B cell (primary cell): ENCODE measurements around the gene TFEB. TPM values are rescaled to one million over a fixed set of nuclear protein-coding genes. Genes with fewer than 3 reads are reported as not detected.
A peak's percentile ranks its signal among the peaks of the same experiment; 100 is the strongest.

ENCODE experiments used
- ATAC-seq: fragments of 200-7000 bp; cut with Tn5 transposase; one replicate; pipeline ENCODE4 v1.10.0; 2021; ENCODE audit warnings: low read depth, mild to moderate bottlenecking, moderate number of reproducible peaks, moderate library complexity
- CTCF ChIA-PET: fragments of 350-600 bp; sonication (Branson Sonifier 250); formaldehyde crosslinking; loops from one replicate; lab custom pipeline; 2021; ENCODE audit warnings: antibody characterized with exemption, inconsistent platforms; lab: Charles Lee
- POLR2A ChIA-PET: fragments of 350-600 bp; sonication (Branson Sonifier 250); formaldehyde crosslinking; loops from one replicate; lab custom pipeline; 2021; ENCODE audit warnings: antibody characterized with exemption; lab: Charles Lee
- DNase-seq: peaks from one replicate; pipeline ENCODE4 v3.0.0; 2013
- H2AFZ ChIP-seq: 2 replicates; pipeline ENCODE4 v1.6.1; 2012; ENCODE audit warnings: mild to moderate bottlenecking, low read depth, low read length; ENCODE audit not compliant: insufficient read depth, poor library complexity, severe bottlenecking
- H3K27ac ChIP-seq, 2 donors: 1 replicate in 1 of 2; 2 replicates in 1 of 2; pipeline ENCODE4 v1.5.1; 2012 to 2013; ENCODE audit warnings: low read length in 2 of 2, mild to moderate bottlenecking in 2 of 2, moderate library complexity in 1 of 2
- H3K27me3 ChIP-seq, 4 experiments: fragments of 200-600 bp in 1 of 4; sonication (generic) in 1 of 4; replicated peaks in 1 of 4; 1 replicate in 2 of 4; 2 replicates in 2 of 4; pipeline versions ENCODE4 v1.6.1 to v1.7.0; 2013 to 2016; ENCODE audit warnings: low read length in 3 of 4, mild to moderate bottlenecking in 2 of 4, mixed read lengths in 1 of 4, moderate library complexity in 1 of 4; ENCODE audit not compliant: insufficient read depth in 4 of 4, control insufficient read depth in 3 of 4; ENCODE audit errors: control extremely low read depth in 1 of 4
- H3K36me3 ChIP-seq, 2 experiments: replicated peaks in 1 of 2; 1 replicate in 1 of 2; 2 replicates in 1 of 2; pipeline versions ENCODE4 v1.6.1 to v1.7.1; 2013; ENCODE audit warnings: low read length in 1 of 2; ENCODE audit not compliant: insufficient read depth in 2 of 2, control insufficient read depth in 1 of 2; ENCODE audit errors: control extremely low read depth in 1 of 2, extremely low read depth in 1 of 2
- H3K4me1 ChIP-seq, 2 donors: fragments of 200-600 bp in 1 of 2; sonication (generic) in 1 of 2; 1 replicate in 1 of 2; 2 replicates in 1 of 2; pipeline versions ENCODE4 v1.5.1 to v1.6.1; 2013 to 2017; ENCODE audit warnings: low read length in 2 of 2; ENCODE audit not compliant: control insufficient read depth in 2 of 2, insufficient read depth in 2 of 2
- H3K4me2 ChIP-seq: replicated peaks from 2 replicates; pipeline ENCODE3; 2012; ENCODE audit warnings: mild to moderate bottlenecking, low read depth, low read length; ENCODE audit not compliant: poor library complexity, severe bottlenecking
- H3K4me3 ChIP-seq, 5 experiments: fragments of 200-600 bp in 1 of 5; sonication (generic) in 1 of 5; 1 replicate in 3 of 5; 2 replicates in 2 of 5; pipeline versions ENCODE4 v1.5.1 to v1.7.0; 2011 to 2016; ENCODE audit warnings: low read length in 4 of 5, mild to moderate bottlenecking in 4 of 5, low read depth in 2 of 5, control low read depth in 1 of 5, moderate library complexity in 1 of 5; ENCODE audit not compliant: insufficient read depth in 1 of 5; ENCODE audit errors: control extremely low read depth in 1 of 5, extremely low read depth in 1 of 5
- H3K79me2 ChIP-seq: fragments of 200-600 bp; sonication (generic); one replicate; pipeline ENCODE4 v1.6.0; 2016; ENCODE audit warnings: low read length; ENCODE audit not compliant: control insufficient read depth, insufficient read depth
- H3K9ac ChIP-seq: fragments of 200-600 bp; sonication (generic); 2 replicates; pipeline ENCODE4 v1.6.1; 2017; ENCODE audit warnings: mild to moderate bottlenecking, low read length, moderate library complexity
- H3K9me3 ChIP-seq, 3 donors: one replicate each; pipeline versions ENCODE4 v1.6.1 to v1.7.1; 2013; ENCODE audit warnings: low read length in 2 of 3; ENCODE audit not compliant: control insufficient read depth in 2 of 3, insufficient read depth in 1 of 3; ENCODE audit errors: control extremely low read depth in 1 of 3
- H4K20me1 ChIP-seq: 2 replicates; pipeline ENCODE4 v1.6.0; 2012; ENCODE audit warnings: mild to moderate bottlenecking, low read length; ENCODE audit not compliant: insufficient read depth, control insufficient read depth, poor library complexity, severe bottlenecking
- H3K27ac Mint-ChIP-seq: one replicate; pipeline ENCODE4 v1.8.0; 2021; ENCODE audit warnings: mixed read lengths
- H3K27me3 Mint-ChIP-seq: one replicate; pipeline ENCODE4 v1.8.0; 2021; ENCODE audit warnings: mixed read lengths
- H3K4me1 Mint-ChIP-seq: one replicate; pipeline ENCODE4 v1.8.0; 2021; ENCODE audit warnings: mixed read lengths
- H3K4me3 Mint-ChIP-seq: one replicate; pipeline ENCODE4 v1.8.0; 2021; ENCODE audit warnings: mixed read lengths
- H3K9me3 Mint-ChIP-seq: one replicate; pipeline ENCODE4 v1.8.0; 2022; ENCODE audit warnings: mixed read lengths; ENCODE audit not compliant: insufficient read depth
- EZH2 ChIP-seq: IDR thresholded peaks from 2 replicates; pipeline ENCODE4 v1.6.1; 2012; ENCODE audit warnings: borderline replicate concordance, low read depth, mild to moderate bottlenecking, moderate library complexity, low read length; ENCODE audit not compliant: insufficient read depth, poor library complexity, severe bottlenecking
- WGBS: methylation state at CpG from one replicate; pipeline ENCODE4 v1.1.5; 2013; ENCODE audit warnings: missing lambda C conversion rate; ENCODE audit not compliant: insufficient coverage; 5-methylcytosine and 5-hydroxymethylcytosine counted together
- intact Hi-C: fragments of 100-400 bp; cut with micrococcal nuclease; formaldehyde crosslinking; loops from one replicate; pipeline ENCODE4 v1.10.0; 2022
- polyA plus RNA-seq: library from polyadenylated mRNA; depleted of rRNA; stranded (reverse); fragments of >200 nt; gene quantifications from 2 replicates; pipeline ENCODE4 v1.2.3, GENCODE V29; 2012
- total RNA-seq, 2 donors: library from RNA; stranded (reverse); fragments of 120-200 nt in 1 of 2; gene quantifications; 1 replicate in 1 of 2; 2 replicates in 1 of 2; pipeline versions ENCODE4 v1.2.3 to v1.2.4, GENCODE V29; 2013 to 2022
- TF ChIP-seq, protein P1 (sequence below): fragments of 200-600 bp; IDR thresholded peaks from one replicate; pipeline ENCODE4 v1.8.0; 2022; ENCODE audit warnings: antibody characterized with exemption, mild to moderate bottlenecking

The TFEB gene
- total and polyA plus RNA-seq, 2 donors (not counting 1 experiment from before 2014, with no cell fraction given): 113 to 148 TPM

DNA sequence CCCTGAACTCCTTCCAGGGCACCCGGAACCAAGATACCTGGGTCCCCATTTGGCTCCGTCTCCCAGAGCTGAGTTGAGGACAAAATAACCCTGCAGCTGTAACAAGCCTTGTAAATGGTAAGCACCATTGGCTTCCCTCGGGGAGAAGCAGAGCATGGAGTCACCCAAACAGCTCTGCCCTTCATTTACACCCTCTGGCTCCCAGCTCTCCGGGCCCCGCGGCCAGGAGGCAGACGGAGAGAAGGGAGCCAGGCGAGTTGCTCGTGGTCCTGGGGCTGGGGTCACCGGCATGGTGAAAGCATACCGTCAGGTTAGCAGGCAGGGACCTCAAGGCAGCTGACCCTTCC is 2.1 kb downstream of the TFEB start:
- H3K9ac ChIP-seq: peak overlapping the region; percentile 78
- POLR2A ChIA-PET: interaction anchor here (0.6 to 9.4 kb wide), 10 partner anchors 10 to 1196 kb away, joined by 3 to 342 read pairs (median 12); partner anchors contain the start of genes CNPY3 and TOMM6
- H3K4me1 ChIP-seq: peaks cover 47 to 60% of the 10 kb centered on the region in 2 donors
- no peaks in the 10 kb centered on the region for H3K9me3 Mint-ChIP-seq
- H3K27ac Mint-ChIP-seq: peak overlapping the region; percentile 95
- DNase-seq: no peak
- WGBS: 53% methylated on average over 11 of the region's 11 CpGs
- intact Hi-C loops: loop anchor here (2.0 to 5.0 kb wide), 3 partner anchors 15 to 51 kb away; no protein-coding TSS in a partner anchor
- no peaks in the 10 kb centered on the region for H3K27me3 ChIP-seq
- peak overlapping the region; percentile 68 to 89 (median 80) for H3K4me3 ChIP-seq
- CTCF ChIA-PET: interaction anchor here (0.8 to 7.9 kb wide), 12 partner anchors 11 to 317 kb away, joined by 3 to 303 read pairs (median 6); partner anchors contain the start of genes BYSL, MED20, TAF8 and TOMM6
- H3K4me2 ChIP-seq: peak overlapping the region; percentile 90
- H3K27me3 Mint-ChIP-seq: no peaks in the 10 kb centered on the region
- H3K9me3 ChIP-seq: no peaks in the 10 kb centered on the region
- peaks cover 55% of the 10 kb centered on the region for H3K79me2 ChIP-seq
- peaks cover 0 to 10% of the 10 kb centered on the region in 2 experiments for H3K36me3 ChIP-seq
- ATAC-seq: no peak
- peak overlapping the region; percentile 87 to 93 for H3K27ac ChIP-seq
- TF ChIP-seq EZH2: no peak
- TF ChIP-seq, protein P1, sequence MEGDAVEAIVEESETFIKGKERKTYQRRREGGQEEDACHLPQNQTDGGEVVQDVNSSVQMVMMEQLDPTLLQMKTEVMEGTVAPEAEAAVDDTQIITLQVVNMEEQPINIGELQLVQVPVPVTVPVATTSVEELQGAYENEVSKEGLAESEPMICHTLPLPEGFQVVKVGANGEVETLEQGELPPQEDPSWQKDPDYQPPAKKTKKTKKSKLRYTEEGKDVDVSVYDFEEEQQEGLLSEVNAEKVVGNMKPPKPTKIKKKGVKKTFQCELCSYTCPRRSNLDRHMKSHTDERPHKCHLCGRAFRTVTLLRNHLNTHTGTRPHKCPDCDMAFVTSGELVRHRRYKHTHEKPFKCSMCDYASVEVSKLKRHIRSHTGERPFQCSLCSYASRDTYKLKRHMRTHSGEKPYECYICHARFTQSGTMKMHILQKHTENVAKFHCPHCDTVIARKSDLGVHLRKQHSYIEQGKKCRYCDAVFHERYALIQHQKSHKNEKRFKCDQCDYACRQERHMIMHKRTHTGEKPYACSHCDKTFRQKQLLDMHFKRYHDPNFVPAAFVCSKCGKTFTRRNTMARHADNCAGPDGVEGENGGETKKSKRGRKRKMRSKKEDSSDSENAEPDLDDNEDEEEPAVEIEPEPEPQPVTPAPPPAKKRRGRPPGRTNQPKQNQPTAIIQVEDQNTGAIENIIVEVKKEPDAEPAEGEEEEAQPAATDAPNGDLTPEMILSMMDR: no peak
- peaks cover 7% of the 10 kb centered on the region for H4K20me1 ChIP-seq
- peak overlapping the region; percentile 93 for H3K4me3 Mint-ChIP-seq
- H3K4me1 Mint-ChIP-seq: peaks cover 56% of the 10 kb centered on the region
- no peak overlapping the region for H2AFZ ChIP-seq
